Stimulated activated CD8-positive, alpha-beta memory T cell treated with anti-CD3 and anti-CD28 coated beads, Interleukin-4, amount 100 ng/mL, for 4 hours (primary cell): ENCODE measurements around the gene SAFB.

Experiments
- DNase-seq, 2 donors: peaks; one replicate each; pipeline ENCODE4 v3.0.0-alpha.2; 2020; ENCODE audit warnings: low read depth in 2 of 2, low spot score in 1 of 2

SAFB gene

DNA sequence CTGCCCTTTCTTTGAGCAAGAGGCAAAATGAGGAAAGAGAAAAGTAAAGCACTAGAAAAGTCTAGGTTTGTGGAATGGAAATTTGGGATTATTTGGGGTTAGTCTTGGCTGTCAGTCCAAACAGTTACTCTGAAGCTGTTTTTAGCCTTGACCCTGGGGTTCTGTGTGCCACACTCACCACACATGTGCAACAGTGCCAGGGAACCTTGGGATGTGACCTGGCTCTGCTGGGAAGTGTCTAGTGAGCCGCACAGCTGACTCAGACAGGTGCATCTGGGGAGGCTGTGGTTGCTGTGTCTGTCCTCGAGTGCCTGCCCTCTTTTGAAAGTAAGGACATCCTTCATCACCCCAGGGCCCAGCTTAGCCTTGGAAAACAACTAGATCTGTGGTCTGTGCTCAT, 41.6 kb downstream of the SAFB start:
- no peak for DNase-seq

- DNase-seq: no peak
These were observed 43.1 kb downstream of the SAFB start for GRCh38 chr19:5665781-5666513.

GRCh38 chr19:5666921-5667610, 44.2 kb downstream of the SAFB start:
- no peak for DNase-seq

DNA sequence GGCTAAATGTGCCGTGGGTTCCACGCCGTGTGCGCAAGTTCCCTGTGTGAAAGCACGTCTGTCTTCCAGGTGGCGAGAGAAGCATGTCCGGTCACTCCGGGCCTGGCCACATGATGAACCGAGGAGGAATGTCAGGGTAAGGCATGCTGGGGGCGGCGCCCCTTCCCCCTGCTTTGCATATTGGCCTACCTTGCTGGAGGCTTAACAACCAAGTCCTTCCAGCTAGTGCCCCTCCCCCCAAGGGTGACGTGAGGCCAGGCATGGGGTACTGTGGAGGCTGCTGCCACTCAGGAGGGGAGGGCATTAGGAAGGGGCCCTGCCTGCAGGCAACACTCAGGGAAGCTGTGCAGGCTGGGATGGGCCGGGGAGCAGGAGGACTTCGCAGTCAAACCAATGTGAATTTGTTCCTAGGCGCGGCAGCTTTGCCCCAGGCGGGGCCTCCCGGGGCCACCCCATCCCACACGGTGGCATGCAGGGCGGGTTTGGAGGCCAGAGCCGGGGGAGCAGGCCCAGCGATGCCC, 44.9 kb downstream of the SAFB start:
- DNase-seq: no peak

- no peak for DNase-seq
These were observed 46.3 kb downstream of the SAFB start for GRCh38 chr19:5669212-5669611.

- DNase-seq: no peak
These were observed 48.7 kb downstream of the SAFB start for GRCh38 chr19:5671600-5671999.

- DNase-seq: no peak
These were observed 50.0 kb downstream of the SAFB start for GRCh38 chr19:5672708-5673459.

DNA sequence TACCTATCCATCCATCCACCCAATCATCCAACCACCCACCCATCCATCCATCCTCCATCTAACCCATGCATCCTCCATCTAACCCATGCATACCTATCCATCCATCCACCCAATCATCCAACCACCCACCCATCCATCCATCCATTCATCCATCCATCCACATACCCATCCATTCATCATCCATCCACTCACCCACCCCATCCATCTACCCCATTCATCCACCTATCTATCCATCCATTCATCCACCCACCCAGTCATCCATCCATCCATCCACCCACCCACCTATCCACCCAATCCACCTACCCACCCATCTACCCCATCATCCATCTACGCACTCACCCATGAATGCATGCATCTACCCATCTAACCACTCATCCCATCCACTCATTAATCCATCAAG, 50.9 kb downstream of the SAFB start:
- no peak for DNase-seq

GRCh38 chr19:5674714-5675113, 51.8 kb downstream of the SAFB start:
- no peak for DNase-seq

DNA sequence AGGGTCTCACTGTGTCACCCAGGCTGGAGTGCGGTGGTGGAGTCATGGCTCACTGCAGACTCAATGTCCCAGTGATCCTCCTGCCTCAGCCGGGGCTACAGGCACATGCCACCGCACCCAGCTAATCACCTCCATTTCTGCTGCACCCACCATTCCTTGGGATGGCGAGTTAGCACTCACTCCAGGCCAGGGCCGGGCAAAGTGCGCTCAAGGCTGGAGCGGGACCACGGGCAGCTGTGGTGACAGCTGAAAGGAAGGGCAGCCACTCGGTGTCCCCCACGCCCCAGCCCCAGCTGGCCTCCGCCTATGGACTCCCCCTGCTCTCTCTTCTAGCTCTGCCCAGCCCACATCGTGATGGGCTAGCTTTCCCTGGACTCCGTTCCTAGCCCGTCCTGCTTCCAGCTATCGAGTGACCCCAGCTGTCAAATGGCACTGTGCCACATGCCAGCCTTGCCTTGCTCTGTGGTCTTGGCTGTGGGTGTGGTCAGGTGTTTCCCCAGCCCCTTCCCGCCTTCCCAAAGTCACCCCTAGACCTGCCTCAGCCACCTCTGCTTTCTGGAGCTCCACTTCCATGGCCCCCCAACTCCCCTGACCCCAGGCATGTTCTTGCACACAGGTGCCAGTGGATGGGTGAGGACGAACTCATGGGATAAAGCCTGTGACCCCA, 53.4 kb downstream of the SAFB start:
- DNase-seq: no peak

- DNase-seq: no peak
These were observed 53.9 kb downstream of the SAFB start for GRCh38 chr19:5676772-5677105.

- no peak for DNase-seq
These were observed 54.3 kb downstream of the SAFB start for GRCh38 chr19:5677136-5677535.

- DNase-seq: no peak
These were observed 54.7 kb downstream of the SAFB start for GRCh38 chr19:5677580-5677979.

DNA sequence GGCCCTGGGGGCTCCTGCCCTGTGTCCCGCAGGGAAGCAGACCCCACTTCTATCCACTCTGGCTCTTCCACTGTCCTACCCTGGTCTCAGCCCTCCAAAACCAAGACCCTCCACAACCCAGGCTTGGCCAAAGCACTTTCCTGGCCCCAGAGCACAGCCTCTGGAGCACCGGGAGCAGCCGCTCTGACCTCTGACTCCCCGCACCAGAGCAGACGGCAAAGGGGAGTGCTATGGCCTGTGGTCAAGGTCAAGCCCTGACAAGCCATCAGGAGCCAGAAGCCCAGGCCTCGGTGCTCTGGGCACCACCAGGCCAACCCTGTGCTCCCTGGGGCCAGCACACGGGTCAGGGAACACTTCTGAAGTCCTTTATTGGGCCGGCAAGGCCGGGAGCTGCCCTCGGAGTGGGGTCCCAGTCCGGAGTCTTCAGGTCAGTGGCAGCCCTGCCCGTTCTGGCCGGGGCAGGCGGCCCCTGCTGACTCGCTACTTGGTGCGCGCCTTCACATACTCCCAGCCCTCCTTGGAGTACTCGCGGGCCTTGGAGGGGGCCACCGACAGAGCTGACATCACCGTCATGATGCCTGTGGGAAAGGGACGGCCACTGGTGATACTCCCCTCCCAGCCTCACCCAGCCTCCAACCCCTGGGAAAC, 55.3 kb downstream of the SAFB start:
- no peak for DNase-seq

GRCh38 chr19:5679289-5680083, 56.6 kb downstream of the SAFB start:
- DNase-seq: no peak

GRCh38 chr19:5680084-5680436, 57.2 kb downstream of the SAFB start:
- no peak for DNase-seq

DNA sequence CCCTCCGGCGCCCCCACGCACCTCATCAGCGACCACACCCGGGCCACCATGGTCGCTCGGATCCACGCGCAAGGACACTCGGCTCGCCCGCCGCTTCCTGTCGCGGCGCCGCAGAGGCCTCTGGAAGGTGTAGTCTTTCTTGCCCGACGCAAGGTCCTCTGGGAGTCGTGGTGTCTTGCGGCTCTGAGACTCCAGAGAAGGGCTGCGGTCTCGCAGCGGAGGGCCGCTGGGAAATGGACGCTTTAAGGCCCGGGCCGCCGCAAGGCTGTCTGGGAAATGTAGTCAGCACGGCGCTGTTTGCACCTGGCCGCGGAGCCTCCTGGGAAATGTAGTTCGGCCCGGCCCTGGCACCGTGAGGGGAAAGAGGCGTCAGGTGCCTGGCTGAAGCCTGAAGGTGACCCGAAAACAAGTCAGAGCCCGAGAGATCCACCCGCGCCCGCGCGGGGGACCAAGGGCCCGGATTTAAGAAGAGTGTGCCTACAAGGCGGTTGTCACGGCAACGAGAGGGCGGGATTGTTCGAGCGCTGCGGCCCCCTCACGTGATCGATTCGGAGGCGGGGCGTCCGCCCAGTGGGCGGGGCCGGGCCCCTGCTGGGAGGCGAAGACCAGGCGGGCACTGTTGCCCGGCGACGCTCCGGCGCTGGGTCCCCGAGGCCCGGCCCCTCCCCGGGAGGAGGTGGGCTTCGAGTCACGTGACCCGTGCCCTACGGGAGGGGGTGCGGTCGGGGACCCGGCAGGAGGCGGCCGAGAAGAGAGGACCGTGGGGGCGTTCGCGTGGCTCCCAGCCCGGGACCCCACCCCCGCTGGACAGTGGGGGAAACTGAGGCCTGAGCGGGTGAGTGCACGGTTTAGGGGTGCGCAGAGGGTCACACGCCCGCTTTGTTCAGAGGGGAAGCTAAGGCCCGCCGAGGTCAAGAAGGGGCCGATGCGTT, 57.8 kb downstream of the SAFB start, which contains the start of the genes HSD11B1L and MICOS13:
HSD11B1L (plus strand) TSS at position 591 of the 932 bp plus-strand sequence. CDS start 3,806 bp downstream, outside the sequence.
MICOS13 (minus strand) TSS at position 80 of the 932 bp plus-strand sequence; CDS start at position 50, 30 bp downstream.
- peak; percentile 93 to 97 for DNase-seq

GRCh38 chr19:5681391-5682106, 58.7 kb downstream of the SAFB start:
- no peak for DNase-seq
